Measurements from ENCODE around the gene ING5. TPM values are rescaled to one million over a fixed set of nuclear protein-coding genes. Genes with fewer than 3 reads are reported as not detected.

The ING5 gene
- total RNA-seq, result 27.7 and 31.1 TPM in 2 replicates

GRCh38 chr2:241701399-241702154, at the start of gene ING5:
Gene ING5 (plus strand): TSS chr2:241702039. CDS start chr2:241702066, 27 bp downstream.

GRCh38 chr2:241686650-241687425, 15.0 kb upstream of the ING5 start, which contains the start of gene DTYMK:
Gene DTYMK (minus strand): TSS chr2:241686815. CDS start chr2:241686783, 32 bp downstream.

GRCh38 chr2:241734467-241735208, 32.8 kb downstream of the ING5 start, which contains the start of gene D2HGDH:
Gene D2HGDH (plus strand): TSS chr2:241734630. CDS start chr2:241735225, 595 bp downstream.

GRCh38 chr2:241776336-241777169, 74.7 kb downstream of the ING5 start, which contains the start of gene GAL3ST2:
Gene GAL3ST2 (plus strand): TSS chr2:241776822. CDS start chr2:241776956, 134 bp downstream.

Other genes starting within 250 kb of the ING5 start
- 140 and 173 TPM in 2 replicates for gene STK25, start 193.5 kb upstream of the ING5 start, total RNA-seq
- 8.4 and 12.9 TPM in 2 replicates for gene BOK, start 143.3 kb upstream of the ING5 start, total RNA-seq
- gene THAP4, start 64.9 kb upstream of the ING5 start, total RNA-seq, result 43.8 and 48.3 TPM in 2 replicates
- 39.4 and 62.1 TPM in 2 replicates for gene ATG4B, start 64.3 kb upstream of the ING5 start, total RNA-seq
- 11.7 and 13.8 TPM in 2 replicates for gene DTYMK, start 15.2 kb upstream of the ING5 start, total RNA-seq
- 22.1 and 22.2 TPM in 2 replicates for gene D2HGDH, start 32.6 kb downstream of the ING5 start, total RNA-seq
- gene GAL3ST2, start 74.8 kb downstream of the ING5 start, total RNA-seq, result 0.18 TPM in 1 of 2 replicates, not detected in the other
- under 0.01 TPM in 1 of 2 replicates, not detected in the other for gene NEU4, start 107.2 kb downstream of the ING5 start, total RNA-seq
- gene PDCD1, start 156.9 kb downstream of the ING5 start, total RNA-seq, result not detected in 2 replicates
- not detected in 2 replicates for gene RTP5, start 167.7 kb downstream of the ING5 start, total RNA-seq

Data from smooth muscle cell of bladder (primary cell).